Cardiac fibroblast (primary cell): ENCODE data around the gene TM9SF3.
"Not testable (repeated sequence)": the region's sequence is repeated elsewhere in the genome, so short reads cannot be mapped to it uniquely, and the experiment has no call there.

Source experiments
- DNase-seq, 2 donors: peaks; one replicate each; pipeline versions ENCODE4 v3.0.0 to v3.0.0-alpha.2; 2010; ENCODE audit warnings: low read depth in 2 of 2
- H3K4me3 ChIP-seq, 2 donors: replicated peaks in 1 of 2; 1 replicate in 1 of 2; 2 replicates in 1 of 2; pipeline ENCODE4 v1.5.1; 2011; ENCODE audit warnings: low read depth in 2 of 2, low read length in 2 of 2, mild to moderate bottlenecking in 2 of 2, moderate library complexity in 1 of 2
- TF ChIP-seq, protein P1 (sequence below): IDR thresholded peaks from one replicate; pipeline ENCODE4 v1.5.1; 2011; ENCODE audit warnings: low read depth, mild to moderate bottlenecking, low read length, inconsistent platforms

TM9SF3 gene

DNA sequence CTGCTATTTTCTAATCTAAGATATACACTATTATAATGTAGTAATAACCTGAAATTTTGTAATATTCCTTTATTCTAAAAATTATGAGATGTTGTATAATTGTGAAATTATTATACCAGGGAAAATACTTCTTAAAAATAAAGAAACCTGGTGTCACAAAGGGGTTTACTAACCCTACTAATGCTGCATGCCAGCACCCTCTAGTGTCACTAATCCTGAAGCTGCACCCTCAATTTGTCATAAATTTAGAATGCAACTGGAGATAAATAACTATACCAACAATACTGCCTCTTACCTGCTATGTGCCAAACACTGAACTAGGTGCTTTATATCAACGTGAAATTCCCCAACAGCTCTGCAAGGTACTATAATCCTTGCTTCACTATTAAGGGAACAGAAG lies 30.8 kb downstream of the TM9SF3 start:
- TF ChIP-seq, protein P1, sequence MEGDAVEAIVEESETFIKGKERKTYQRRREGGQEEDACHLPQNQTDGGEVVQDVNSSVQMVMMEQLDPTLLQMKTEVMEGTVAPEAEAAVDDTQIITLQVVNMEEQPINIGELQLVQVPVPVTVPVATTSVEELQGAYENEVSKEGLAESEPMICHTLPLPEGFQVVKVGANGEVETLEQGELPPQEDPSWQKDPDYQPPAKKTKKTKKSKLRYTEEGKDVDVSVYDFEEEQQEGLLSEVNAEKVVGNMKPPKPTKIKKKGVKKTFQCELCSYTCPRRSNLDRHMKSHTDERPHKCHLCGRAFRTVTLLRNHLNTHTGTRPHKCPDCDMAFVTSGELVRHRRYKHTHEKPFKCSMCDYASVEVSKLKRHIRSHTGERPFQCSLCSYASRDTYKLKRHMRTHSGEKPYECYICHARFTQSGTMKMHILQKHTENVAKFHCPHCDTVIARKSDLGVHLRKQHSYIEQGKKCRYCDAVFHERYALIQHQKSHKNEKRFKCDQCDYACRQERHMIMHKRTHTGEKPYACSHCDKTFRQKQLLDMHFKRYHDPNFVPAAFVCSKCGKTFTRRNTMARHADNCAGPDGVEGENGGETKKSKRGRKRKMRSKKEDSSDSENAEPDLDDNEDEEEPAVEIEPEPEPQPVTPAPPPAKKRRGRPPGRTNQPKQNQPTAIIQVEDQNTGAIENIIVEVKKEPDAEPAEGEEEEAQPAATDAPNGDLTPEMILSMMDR = peak; percentile 35
- H3K4me3 ChIP-seq = no peak overlapping the region
- DNase-seq = peak; percentile 20

DNA sequence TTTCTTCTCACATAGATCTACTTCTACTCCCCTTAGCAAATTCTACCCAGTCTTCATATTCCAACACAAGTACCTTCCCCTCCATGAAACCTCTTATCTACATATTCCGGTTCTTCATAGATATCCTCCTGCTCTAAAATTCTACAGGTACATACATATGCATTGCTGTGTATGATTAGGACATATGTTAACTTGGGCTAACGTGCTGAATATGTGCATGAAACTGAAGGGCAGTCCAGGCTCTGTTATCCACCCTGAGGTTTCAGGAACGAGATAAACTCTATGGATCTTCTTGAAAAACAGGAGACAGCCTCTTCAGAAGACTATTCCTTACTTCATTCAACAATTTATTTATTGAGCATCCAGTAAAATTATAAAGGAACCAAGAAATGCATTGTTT lies 31.5 kb downstream of the TM9SF3 start:
- no peak for DNase-seq
- TF ChIP-seq, protein P1 = no peak
- H3K4me3 ChIP-seq = no peak overlapping the region

DNA sequence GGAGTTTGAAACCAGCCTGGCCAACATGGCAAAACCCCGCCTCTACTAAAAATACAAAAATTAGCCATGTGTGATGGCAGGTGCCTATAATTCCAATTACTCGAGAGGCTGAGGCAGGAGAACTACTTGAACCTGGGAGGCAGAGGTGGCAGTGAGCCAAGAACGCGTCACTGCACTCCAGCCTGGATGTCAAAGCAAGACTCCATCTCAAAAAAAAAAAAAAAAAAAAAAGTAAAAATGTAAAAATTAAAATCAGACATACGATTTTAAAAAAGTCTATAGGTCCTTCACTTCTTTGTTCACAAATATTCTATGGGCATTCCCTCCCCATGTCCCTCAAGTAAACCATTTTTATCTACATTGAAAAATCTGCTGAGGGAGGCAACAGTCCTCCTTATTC lies 38.2 kb downstream of the TM9SF3 start:
- DNase-seq = no peak
- H3K4me3 ChIP-seq = no peak overlapping the region
- TF ChIP-seq, protein P1 = no peak

DNA sequence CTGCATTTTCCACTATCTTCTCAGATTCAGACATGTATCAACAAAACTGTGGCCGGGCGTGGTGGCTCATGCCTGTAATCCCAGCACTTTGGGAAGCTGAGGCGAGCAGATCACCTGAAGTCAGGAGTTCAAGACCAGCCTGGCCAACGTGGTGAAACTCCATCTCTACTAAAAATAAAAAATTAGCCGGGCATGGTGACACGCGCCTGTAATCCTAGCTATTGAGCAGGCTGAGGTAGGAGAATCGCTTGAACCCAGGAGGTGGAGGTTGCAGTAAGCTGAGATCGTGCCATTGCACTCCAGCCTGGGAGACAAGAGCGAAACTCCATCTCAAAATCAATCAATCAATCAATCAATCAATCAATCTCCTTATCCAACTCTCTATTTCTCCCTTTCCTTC lies 41.3 kb downstream of the TM9SF3 start:
- not testable (repeated sequence) for H3K4me3 ChIP-seq, DNase-seq

DNA sequence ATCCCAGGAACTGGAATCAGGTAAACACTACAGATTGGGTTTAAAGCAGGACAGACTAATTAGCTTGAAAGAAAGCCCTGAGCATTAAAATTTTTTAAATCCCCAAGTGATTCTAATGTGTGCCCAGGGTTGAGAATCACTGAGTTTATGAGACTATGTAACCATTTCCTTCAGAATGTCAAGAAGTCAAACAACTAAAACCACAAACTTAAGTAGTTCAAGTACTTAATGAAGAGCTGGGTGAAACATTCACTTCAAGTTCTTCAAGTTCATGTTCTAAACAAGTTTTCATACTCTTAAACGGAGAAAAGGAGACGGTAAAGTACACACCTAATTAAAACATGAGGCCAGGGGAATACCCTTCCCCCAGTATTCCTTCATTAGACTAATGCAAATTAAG lies 44.9 kb downstream of the TM9SF3 start:
- no peak overlapping the region for H3K4me3 ChIP-seq
- no peak for DNase-seq

DNA sequence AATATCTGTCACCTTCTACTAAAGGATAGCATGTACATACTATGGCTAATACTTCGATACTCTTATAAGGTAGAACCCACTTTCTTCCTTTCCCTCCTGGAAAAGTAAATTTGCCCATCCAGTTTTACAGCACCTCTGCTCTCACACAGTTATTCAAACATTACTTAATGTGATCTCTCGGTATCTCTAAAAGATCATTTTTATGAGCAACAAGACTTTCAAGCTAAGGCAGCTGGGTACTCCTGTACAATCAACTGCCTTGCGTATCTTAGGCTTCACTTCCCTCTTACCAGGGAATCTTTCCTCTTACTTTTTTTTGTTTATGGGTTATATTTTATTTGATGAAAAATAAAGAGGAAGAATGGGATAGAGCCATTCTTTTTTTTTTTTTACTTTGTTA lies 46.6 kb downstream of the TM9SF3 start:
- TF ChIP-seq, protein P1 = no peak
- H3K4me3 ChIP-seq = no peak overlapping the region
- DNase-seq = no peak

More for the DNA sequence above, 44.9 kb downstream of the TM9SF3 start:
- TF ChIP-seq, protein P1 = no peak

DNA sequence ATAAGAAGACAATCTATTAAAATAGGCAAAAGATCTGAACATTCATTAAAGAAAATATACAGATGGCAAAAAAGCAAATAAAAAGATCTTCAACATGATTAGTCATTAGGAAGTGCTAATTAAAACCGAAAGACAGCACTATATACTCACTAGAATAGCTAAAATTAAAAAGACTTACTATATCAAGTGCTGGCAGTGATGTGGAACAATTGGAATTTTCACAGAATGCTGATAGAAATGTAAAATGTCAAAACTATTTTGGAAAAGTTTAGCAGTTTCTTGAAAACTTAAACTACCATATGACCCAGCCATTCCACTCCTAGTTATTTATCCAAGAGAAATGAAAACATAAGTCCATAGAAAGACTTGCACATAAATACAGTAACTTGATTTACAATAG lies 48.1 kb downstream of the TM9SF3 start:
- no peak overlapping the region for H3K4me3 ChIP-seq
- TF ChIP-seq, protein P1 = no peak
- DNase-seq = no peak
